ENCODE results near the gene HRK.

Gene HRK

GRCh38 chr12:116924558-116925453, 43.6 kb upstream of the HRK start:
- Mint-ChIP-seq H3K36me3 (ENCODE audit: low read depth) (peaks cover 48% of the 10 kb centered on the region), H3K4me3 (no peak overlapping the region), H3K27me3 (ENCODE audit: low read depth, poor library complexity) (peaks cover 4% of the 10 kb centered on the region), H3K27ac (no peak overlapping the region), H3K4me1 (peaks cover 41% of the 10 kb centered on the region), H3K9me3 (no peaks in the 10 kb centered on the region)
- no peak for DNase-seq
- no peak for TF ChIP-seq CTCF (IDR thresholded peaks at IDR 0.05)

- DNase-seq = no peak
- Mint-ChIP-seq H3K27ac (no peak overlapping the region), H3K4me3 (no peak overlapping the region), H3K27me3 (ENCODE audit: low read depth, poor library complexity) (peaks cover 4% of the 10 kb centered on the region), H3K36me3 (ENCODE audit: low read depth) (peaks cover 37% of the 10 kb centered on the region), H3K9me3 (no peaks in the 10 kb centered on the region), H3K4me1 (peaks cover 27% of the 10 kb centered on the region)
- TF ChIP-seq CTCF (IDR thresholded peaks at IDR 0.05) = no peak
Measured at GRCh38 chr12:116922194-116922897, 41.1 kb upstream of the HRK start.

- TF ChIP-seq CTCF (IDR thresholded peaks at IDR 0.05) = no peak
- peak overlapping the region; percentile 40 for H3K27ac Mint-ChIP-seq
- peaks cover 4% of the 10 kb centered on the region for H3K27me3 Mint-ChIP-seq (ENCODE audit: low read depth, poor library complexity)
- no peak for DNase-seq
- H3K36me3 Mint-ChIP-seq (ENCODE audit: low read depth) = peaks cover 39% of the 10 kb centered on the region
- no peak overlapping the region for H3K4me3 Mint-ChIP-seq
- H3K4me1 Mint-ChIP-seq = peaks cover 20% of the 10 kb centered on the region
- H3K9me3 Mint-ChIP-seq = no peaks in the 10 kb centered on the region
Measured at GRCh38 chr12:116920939-116921338, 39.7 kb upstream of the HRK start.

- Mint-ChIP-seq H3K4me3 (no peak overlapping the region), H3K9me3 (no peaks in the 10 kb centered on the region), H3K27me3 (ENCODE audit: low read depth, poor library complexity) (peaks cover 4% of the 10 kb centered on the region), H3K36me3 (ENCODE audit: low read depth) (peaks cover 49% of the 10 kb centered on the region), H3K4me1 (peaks cover 14% of the 10 kb centered on the region), H3K27ac (peak overlapping the region; percentile 27)
- no peak for DNase-seq
- TF ChIP-seq CTCF (IDR thresholded peaks at IDR 0.05) = no peak
Measured at GRCh38 chr12:116919706-116920485, 38.7 kb upstream of the HRK start.

- H3K9me3 Mint-ChIP-seq = no peaks in the 10 kb centered on the region
- TF ChIP-seq CTCF (IDR thresholded peaks at IDR 0.05) = no peak
- H3K27me3 Mint-ChIP-seq (ENCODE audit: low read depth, poor library complexity) = peaks cover 4% of the 10 kb centered on the region
- peaks cover 51% of the 10 kb centered on the region for H3K36me3 Mint-ChIP-seq (ENCODE audit: low read depth)
- H3K4me3 Mint-ChIP-seq = no peak overlapping the region
- DNase-seq = no peak
- H3K27ac Mint-ChIP-seq = no peak overlapping the region
- H3K4me1 Mint-ChIP-seq = peaks cover 9% of the 10 kb centered on the region
Measured at GRCh38 chr12:116919247-116919661, 38.0 kb upstream of the HRK start.
